ENCODE measurements around the gene WSCD2. TPM values are rescaled to one million over a fixed set of nuclear protein-coding genes. Genes with fewer than 3 reads are reported as not detected.

WSCD2 gene
- total and polyA plus RNA-seq, 2 donors (not counting 3 experiments of a cell fraction or from before 2014, with no cell fraction given) = not detected

DNA sequence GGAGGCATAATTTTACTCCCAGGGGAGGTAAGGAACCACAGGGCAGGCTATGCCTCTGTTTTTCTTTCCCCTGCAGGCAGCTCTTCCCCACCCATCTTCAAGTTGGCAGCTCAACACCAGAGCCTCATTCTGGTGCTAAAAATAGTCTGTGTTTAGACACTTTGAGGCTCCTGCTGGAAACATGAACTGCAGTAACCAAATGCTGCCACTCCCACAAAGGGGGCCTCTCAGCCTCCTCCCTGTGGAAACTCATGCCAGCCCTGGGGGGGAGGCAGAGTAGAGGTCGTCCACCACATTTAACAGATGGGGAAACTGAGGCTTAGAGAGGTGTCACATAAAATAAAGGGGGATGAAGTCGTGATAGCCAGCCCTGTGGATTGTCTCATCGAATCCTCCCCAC lies 61.4 kb downstream of the WSCD2 start:
- dilution Hi-C loops (cut with MboI; ENCODE audit: extremely low pct_ligation_motif_present, low sequenced_read_pairs) (no loop called here), intact Hi-C loops (cut with micrococcal nuclease) (loop anchor here (10.0 kb wide), 1 partner anchor 196 kb away; no protein-coding TSS in a partner anchor)
- CTCF ChIA-PET = no interaction called here

More for the DNA sequence above, 61.4 kb downstream of the WSCD2 start:
- TF ChIP-seq, protein P1, sequence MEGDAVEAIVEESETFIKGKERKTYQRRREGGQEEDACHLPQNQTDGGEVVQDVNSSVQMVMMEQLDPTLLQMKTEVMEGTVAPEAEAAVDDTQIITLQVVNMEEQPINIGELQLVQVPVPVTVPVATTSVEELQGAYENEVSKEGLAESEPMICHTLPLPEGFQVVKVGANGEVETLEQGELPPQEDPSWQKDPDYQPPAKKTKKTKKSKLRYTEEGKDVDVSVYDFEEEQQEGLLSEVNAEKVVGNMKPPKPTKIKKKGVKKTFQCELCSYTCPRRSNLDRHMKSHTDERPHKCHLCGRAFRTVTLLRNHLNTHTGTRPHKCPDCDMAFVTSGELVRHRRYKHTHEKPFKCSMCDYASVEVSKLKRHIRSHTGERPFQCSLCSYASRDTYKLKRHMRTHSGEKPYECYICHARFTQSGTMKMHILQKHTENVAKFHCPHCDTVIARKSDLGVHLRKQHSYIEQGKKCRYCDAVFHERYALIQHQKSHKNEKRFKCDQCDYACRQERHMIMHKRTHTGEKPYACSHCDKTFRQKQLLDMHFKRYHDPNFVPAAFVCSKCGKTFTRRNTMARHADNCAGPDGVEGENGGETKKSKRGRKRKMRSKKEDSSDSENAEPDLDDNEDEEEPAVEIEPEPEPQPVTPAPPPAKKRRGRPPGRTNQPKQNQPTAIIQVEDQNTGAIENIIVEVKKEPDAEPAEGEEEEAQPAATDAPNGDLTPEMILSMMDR (IDR thresholded peaks at IDR 0.05; ENCODE audit: extremely low read depth in 1 of 2, insufficient read depth in 1 of 2, low read depth in 1 of 2, low read length in 2 of 2) = no peak
- TF ChIP-seq POLR2AphosphoS5 (IDR thresholded peaks at IDR 0.05; ENCODE audit: insufficient read depth, low read depth, low read length) (no peak), GATA2 (IDR thresholded peaks at IDR 0.05; ENCODE audit: insufficient read depth, insufficient read length, low read depth, low read length) (no peak), JUN (IDR thresholded peaks at IDR 0.05; ENCODE audit: borderline replicate concordance, insufficient read depth, insufficient read length, low read depth) (no peak), EZH2 (IDR thresholded peaks at IDR 0.05; ENCODE audit: borderline replicate concordance, low read depth, low read length, severe bottlenecking) (no peak), MYC (IDR thresholded peaks at IDR 0.05; ENCODE audit: low read depth, low read length) (no peak), FOS (IDR thresholded peaks at IDR 0.05; ENCODE audit: borderline replicate concordance, insufficient read depth, low read length) (no peak), POLR2A (IDR thresholded peaks at IDR 0.05; ENCODE audit: low read depth, low read length) (no peak)
- TF ChIP-seq, protein P2, sequence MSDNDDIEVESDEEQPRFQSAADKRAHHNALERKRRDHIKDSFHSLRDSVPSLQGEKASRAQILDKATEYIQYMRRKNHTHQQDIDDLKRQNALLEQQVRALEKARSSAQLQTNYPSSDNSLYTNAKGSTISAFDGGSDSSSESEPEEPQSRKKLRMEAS (IDR thresholded peaks at IDR 0.05; ENCODE audit: insufficient read depth, insufficient read length) = no peak
- POLR2A ChIA-PET = no interaction called here
- Histone ChIP-seq H3K4me2 (ENCODE audit: insufficient read depth, low read length) (no peak overlapping the region), H3K4me3 (replicated peaks in 1 of 3; ENCODE audit: insufficient read depth in 1 of 3, low read depth in 1 of 3, low read length in 3 of 3) (no peak overlapping the region), H3K79me2 (ENCODE audit: control insufficient read depth, insufficient read depth, low read length) (no peaks in the 10 kb centered on the region), H3K9ac (replicated peaks; ENCODE audit: extremely low read depth, insufficient read depth, low read length) (no peak overlapping the region), H2AFZ (ENCODE audit: low read depth, low read length) (no peak overlapping the region), H4K20me1 (replicated peaks; ENCODE audit: control insufficient read depth, extremely low read depth, insufficient read depth, low read length) (no peaks in the 10 kb centered on the region), H3K27ac (ENCODE audit: insufficient read depth, low read depth, low read length) (no peak overlapping the region), H3K27me3 (ENCODE audit: control insufficient read depth in 2 of 2, insufficient read depth in 2 of 2, low read length in 2 of 2) (no peaks in the 10 kb centered on the region), H3K9me1 (replicated peaks; ENCODE audit: control insufficient read depth, extremely low read depth, insufficient read depth, low read length) (no peaks in the 10 kb centered on the region), H3K9me3 (replicated peaks; ENCODE audit: control insufficient read depth, insufficient read depth, low read length) (no peaks in the 10 kb centered on the region), H3K36me3 (ENCODE audit: control insufficient read depth in 2 of 2, extremely low read depth in 1 of 2, insufficient read depth in 2 of 2, low read length in 2 of 2) (no peaks in the 10 kb centered on the region), H3K4me1 (ENCODE audit: control insufficient read depth, extremely low read depth, insufficient read depth, low read length) (no peaks in the 10 kb centered on the region)
- no peak for FAIRE-seq
- BruUV-seq (replicated peaks) = no TSS peak
- DNase-seq (ENCODE audit: low read depth, low spot score) = no peak
